GM19025 (cell line): ENCODE measurements around the gene PBXIP1.
A peak's percentile ranks its signal among the peaks of the same experiment; 100 is the strongest.
"Not testable (repeated sequence)": the region's sequence is repeated elsewhere in the genome, so short reads cannot be mapped to it uniquely, and the experiment has no call there.

Experiments
- ATAC-seq: cut with Tn5 transposase; IDR thresholded peaks from one replicate; pipeline ENCODE4 v1.9.1; 2021; ENCODE audit warnings: mild to moderate bottlenecking, low read depth, moderate library complexity; ENCODE audit not compliant: unreplicated experiment

The PBXIP1 gene

GRCh38 chr1:154938604-154939399, 17.1 kb downstream of the PBXIP1 start:
- ATAC-seq = no peak

- no peak for ATAC-seq
Observed at GRCh38 chr1:154937988-154938386, 17.9 kb downstream of the PBXIP1 start.

- peak; percentile 47 for ATAC-seq
Observed at GRCh38 chr1:154937085-154937987, 18.6 kb downstream of the PBXIP1 start.

- ATAC-seq = peak; percentile 64
Observed at GRCh38 chr1:154936555-154937084, 19.3 kb downstream of the PBXIP1 start, which contains the start of gene PMVK. TSS of gene PMVK (minus strand) at chr1:154936719. CDS start at chr1:154936685, 34 bp downstream.

GRCh38 chr1:154935749-154936554, 19.9 kb downstream of the PBXIP1 start:
- ATAC-seq = no peak

- no peak for ATAC-seq
Observed at GRCh38 chr1:154934358-154934948, 21.4 kb downstream of the PBXIP1 start.

- no peak for ATAC-seq
Observed at GRCh38 chr1:154931940-154932487, 23.9 kb downstream of the PBXIP1 start.

GRCh38 chr1:154926201-154926600, 29.7 kb downstream of the PBXIP1 start:
- ATAC-seq = no peak

GRCh38 chr1:154925335-154926170, 30.3 kb downstream of the PBXIP1 start:
- ATAC-seq = no peak

- no peak for ATAC-seq
Observed at GRCh38 chr1:154923695-154924094, 32.2 kb downstream of the PBXIP1 start.

GRCh38 chr1:154913273-154913672, 42.6 kb downstream of the PBXIP1 start:
- no peak for ATAC-seq

- ATAC-seq = no peak
Observed at GRCh38 chr1:154912755-154913154, 43.1 kb downstream of the PBXIP1 start.

- no peak for ATAC-seq
Observed at GRCh38 chr1:154911691-154912550, 44.0 kb downstream of the PBXIP1 start.

- no peak for ATAC-seq
Observed at GRCh38 chr1:154910851-154911250, 45.0 kb downstream of the PBXIP1 start.

GRCh38 chr1:154908937-154909336, 47.0 kb downstream of the PBXIP1 start:
- ATAC-seq = no peak

GRCh38 chr1:154908129-154908528, 47.8 kb downstream of the PBXIP1 start:
- not testable (repeated sequence) for ATAC-seq

GRCh38 chr1:154906621-154907081, 49.2 kb downstream of the PBXIP1 start:
- no peak for ATAC-seq
